ENCODE measurements around the gene NUP210.

NUP210 gene

GRCh38 chr3:13285007-13285567 is 135.0 kb downstream of the NUP210 start:
- Histone ChIP-seq H3K9ac (ENCODE audit: low read depth, low read length, poor library complexity, severe bottlenecking) (no peak overlapping the region), H3K9me2 (replicated peaks; ENCODE audit: low read depth, low read length) (no peaks in the 10 kb centered on the region), H3F3A (ENCODE audit: low read depth) (no peaks in the 10 kb centered on the region), H3K4me2 (ENCODE audit: low read depth, low read length, poor library complexity, severe bottlenecking) (no peak overlapping the region), H3K27me3 (ENCODE audit: insufficient read depth, low read length, poor library complexity, severe bottlenecking) (no peaks in the 10 kb centered on the region), H3K9me3 (ENCODE audit: insufficient read depth, low read depth, low read length) (peaks cover 11% of the 10 kb centered on the region; the same call in 1 of the 2 replicates), H2AFZ (ENCODE audit: low read length) (no peak overlapping the region), H3K4me3 (ENCODE audit: low read length, poor library complexity, severe bottlenecking) (no peak overlapping the region), H4K20me1 (ENCODE audit: insufficient read depth, low read length, poor library complexity, severe bottlenecking) (no peaks in the 10 kb centered on the region), H3K79me2 (ENCODE audit: insufficient read depth, low read length) (no peaks in the 10 kb centered on the region), H3K36me3 (ENCODE audit: insufficient read depth, low read length) (no peaks in the 10 kb centered on the region), H3K4me1 (ENCODE audit: insufficient read depth, low read length, poor library complexity, severe bottlenecking) (peaks cover 26% of the 10 kb centered on the region)
- TF ChIP-seq EZH2phosphoT487 (IDR thresholded peaks at IDR 0.05; ENCODE audit: borderline replicate concordance), result no peak
- TF ChIP-seq, protein P1, sequence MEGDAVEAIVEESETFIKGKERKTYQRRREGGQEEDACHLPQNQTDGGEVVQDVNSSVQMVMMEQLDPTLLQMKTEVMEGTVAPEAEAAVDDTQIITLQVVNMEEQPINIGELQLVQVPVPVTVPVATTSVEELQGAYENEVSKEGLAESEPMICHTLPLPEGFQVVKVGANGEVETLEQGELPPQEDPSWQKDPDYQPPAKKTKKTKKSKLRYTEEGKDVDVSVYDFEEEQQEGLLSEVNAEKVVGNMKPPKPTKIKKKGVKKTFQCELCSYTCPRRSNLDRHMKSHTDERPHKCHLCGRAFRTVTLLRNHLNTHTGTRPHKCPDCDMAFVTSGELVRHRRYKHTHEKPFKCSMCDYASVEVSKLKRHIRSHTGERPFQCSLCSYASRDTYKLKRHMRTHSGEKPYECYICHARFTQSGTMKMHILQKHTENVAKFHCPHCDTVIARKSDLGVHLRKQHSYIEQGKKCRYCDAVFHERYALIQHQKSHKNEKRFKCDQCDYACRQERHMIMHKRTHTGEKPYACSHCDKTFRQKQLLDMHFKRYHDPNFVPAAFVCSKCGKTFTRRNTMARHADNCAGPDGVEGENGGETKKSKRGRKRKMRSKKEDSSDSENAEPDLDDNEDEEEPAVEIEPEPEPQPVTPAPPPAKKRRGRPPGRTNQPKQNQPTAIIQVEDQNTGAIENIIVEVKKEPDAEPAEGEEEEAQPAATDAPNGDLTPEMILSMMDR (conservative IDR thresholded peaks at IDR 0.05; ENCODE audit: low read length), result no peak

GRCh38 chr3:13283877-13284264 is 136.3 kb downstream of the NUP210 start:
- Histone ChIP-seq H3K9me3 (ENCODE audit: insufficient read depth, low read depth, low read length) (peaks cover 11% of the 10 kb centered on the region; the same call in 1 of the 2 replicates), H3K9ac (ENCODE audit: low read depth, low read length, poor library complexity, severe bottlenecking) (no peak overlapping the region), H3F3A (ENCODE audit: low read depth) (no peaks in the 10 kb centered on the region), H2AFZ (ENCODE audit: low read length) (no peak overlapping the region), H3K9me2 (replicated peaks; ENCODE audit: low read depth, low read length) (no peaks in the 10 kb centered on the region), H3K4me2 (ENCODE audit: low read depth, low read length, poor library complexity, severe bottlenecking) (no peak overlapping the region), H3K79me2 (ENCODE audit: insufficient read depth, low read length) (no peaks in the 10 kb centered on the region), H3K27me3 (ENCODE audit: insufficient read depth, low read length, poor library complexity, severe bottlenecking) (no peaks in the 10 kb centered on the region), H4K20me1 (ENCODE audit: insufficient read depth, low read length, poor library complexity, severe bottlenecking) (no peaks in the 10 kb centered on the region), H3K4me3 (ENCODE audit: low read length, poor library complexity, severe bottlenecking) (no peak overlapping the region), H3K4me1 (ENCODE audit: insufficient read depth, low read length, poor library complexity, severe bottlenecking) (peaks cover 24% of the 10 kb centered on the region), H3K36me3 (ENCODE audit: insufficient read depth, low read length) (no peaks in the 10 kb centered on the region)
- TF ChIP-seq, protein P1 (conservative IDR thresholded peaks at IDR 0.05; ENCODE audit: low read length), result no peak
- no peak for TF ChIP-seq EZH2phosphoT487 (IDR thresholded peaks at IDR 0.05; ENCODE audit: borderline replicate concordance)

- Histone ChIP-seq H2AFZ (ENCODE audit: low read length) (no peak overlapping the region), H3K4me1 (ENCODE audit: insufficient read depth, low read length, poor library complexity, severe bottlenecking) (peaks cover 21% of the 10 kb centered on the region), H3K9me3 (ENCODE audit: insufficient read depth, low read depth, low read length) (peaks cover 11% of the 10 kb centered on the region; the same call in 1 of the 2 replicates), H3K27me3 (ENCODE audit: insufficient read depth, low read length, poor library complexity, severe bottlenecking) (no peaks in the 10 kb centered on the region), H4K20me1 (ENCODE audit: insufficient read depth, low read length, poor library complexity, severe bottlenecking) (no peaks in the 10 kb centered on the region), H3K9me2 (replicated peaks; ENCODE audit: low read depth, low read length) (no peaks in the 10 kb centered on the region), H3K4me2 (ENCODE audit: low read depth, low read length, poor library complexity, severe bottlenecking) (no peak overlapping the region), H3K4me3 (ENCODE audit: low read length, poor library complexity, severe bottlenecking) (no peak overlapping the region), H3K9ac (ENCODE audit: low read depth, low read length, poor library complexity, severe bottlenecking) (no peak overlapping the region), H3K79me2 (ENCODE audit: insufficient read depth, low read length) (no peaks in the 10 kb centered on the region), H3F3A (ENCODE audit: low read depth) (no peaks in the 10 kb centered on the region), H3K36me3 (ENCODE audit: insufficient read depth, low read length) (no peaks in the 10 kb centered on the region)
- TF ChIP-seq, protein P1 (conservative IDR thresholded peaks at IDR 0.05; ENCODE audit: low read length), result no peak; the same call in 1 of the 2 replicates
- no peak for TF ChIP-seq EZH2phosphoT487 (IDR thresholded peaks at IDR 0.05; ENCODE audit: borderline replicate concordance)
Measured at GRCh38 chr3:13282986-13283876, 136.9 kb downstream of the NUP210 start.
